Adipocyte (in vitro differentiated cells): Measurements from ENCODE around the gene HOXC9.

Experiments
- DNase-seq: peaks from one replicate; pipeline ENCODE4 v3.0.0-alpha.2; 2015; ENCODE audit warnings: low read depth
- H3K27me3 ChIP-seq: replicated peaks from 2 replicates; pipeline ENCODE4 v1.7.0; 2013; ENCODE audit warnings: mild to moderate bottlenecking, low read length, moderate library complexity; ENCODE audit not compliant: control insufficient read depth, insufficient read depth
- H3K36me3 ChIP-seq: 2 replicates; pipeline ENCODE4 v1.7.0; 2013; ENCODE audit warnings: low read length, mild to moderate bottlenecking, moderate library complexity; ENCODE audit not compliant: control insufficient read depth, insufficient read depth, severe bottlenecking
- H3K4me1 ChIP-seq: 2 replicates; pipeline ENCODE4 v1.7.0; 2013; ENCODE audit warnings: mild to moderate bottlenecking, low read length, moderate library complexity; ENCODE audit not compliant: control insufficient read depth, insufficient read depth
- H3K4me3 ChIP-seq: 2 replicates; pipeline ENCODE4 v1.7.0; 2013; ENCODE audit warnings: mild to moderate bottlenecking, low read length, moderate library complexity
- H3K9ac ChIP-seq: 2 replicates; pipeline ENCODE4 v1.7.0; 2013; ENCODE audit warnings: mild to moderate bottlenecking, low read length, moderate library complexity
- H3K9me3 ChIP-seq: 2 replicates; pipeline ENCODE4 v1.7.0; 2013; ENCODE audit warnings: mild to moderate bottlenecking, low read length, moderate library complexity; ENCODE audit not compliant: control insufficient read depth

Gene HOXC9

DNA sequence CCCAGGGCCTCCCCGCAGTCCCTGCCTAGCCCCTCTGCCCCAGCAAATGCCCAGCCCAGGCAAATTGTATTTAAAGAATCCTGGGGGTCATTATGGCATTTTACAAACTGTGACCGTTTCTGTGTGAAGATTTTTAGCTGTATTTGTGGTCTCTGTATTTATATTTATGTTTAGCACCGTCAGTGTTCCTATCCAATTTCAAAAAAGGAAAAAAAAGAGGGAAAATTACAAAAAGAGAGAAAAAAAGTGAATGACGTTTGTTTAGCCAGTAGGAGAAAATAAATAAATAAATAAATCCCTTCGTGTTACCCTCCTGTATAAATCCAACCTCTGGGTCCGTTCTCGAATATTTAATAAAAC is 30.5 kb downstream of the HOXC9 start:
- Histone ChIP-seq H3K27me3 (no peaks in the 10 kb centered on the region), H3K9me3 (no peaks in the 10 kb centered on the region), H3K9ac (peak overlapping the region; percentile 99), H3K4me3 (peak overlapping the region; percentile 83), H3K4me1 (peaks cover 55% of the 10 kb centered on the region), H3K36me3 (peaks cover 10% of the 10 kb centered on the region)
- DNase-seq, result no peak

DNA sequence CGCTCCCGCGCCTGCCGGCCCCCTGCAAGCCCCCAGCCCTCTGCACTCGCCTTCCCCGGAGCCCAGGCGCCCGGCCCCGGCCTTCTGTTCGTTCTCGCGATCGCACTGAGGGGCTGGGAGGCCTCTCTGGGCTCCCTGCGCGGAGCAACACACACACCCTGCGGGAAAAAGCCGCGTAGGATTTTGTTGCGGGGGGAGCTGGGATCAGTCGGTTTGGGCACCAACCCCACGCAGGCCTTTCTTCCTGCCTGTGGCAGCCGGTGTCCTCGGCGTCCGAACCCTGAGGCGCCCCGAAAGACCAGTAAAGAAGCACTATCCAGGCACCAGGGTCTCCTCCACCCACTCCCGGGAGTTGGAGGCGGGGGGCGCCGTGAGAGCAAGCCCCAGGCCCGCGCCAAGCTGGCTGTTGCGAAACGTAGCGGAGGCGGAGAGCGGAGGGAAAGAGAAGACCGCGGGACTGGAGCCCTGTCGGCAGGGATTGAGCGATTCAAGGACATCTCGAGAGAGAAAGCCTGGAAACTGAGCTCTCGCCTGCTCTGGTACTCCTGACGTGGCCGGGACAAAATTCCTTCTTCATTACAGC is 31.0 kb downstream of the HOXC9 start:
- Histone ChIP-seq H3K4me1 (peaks cover 53% of the 10 kb centered on the region), H3K4me3 (peak overlapping the region; percentile 83), H3K9me3 (no peaks in the 10 kb centered on the region), H3K36me3 (peaks cover 10% of the 10 kb centered on the region), H3K27me3 (no peaks in the 10 kb centered on the region), H3K9ac (peak overlapping the region; percentile 99)
- DNase-seq, result peak; percentile 60

DNA sequence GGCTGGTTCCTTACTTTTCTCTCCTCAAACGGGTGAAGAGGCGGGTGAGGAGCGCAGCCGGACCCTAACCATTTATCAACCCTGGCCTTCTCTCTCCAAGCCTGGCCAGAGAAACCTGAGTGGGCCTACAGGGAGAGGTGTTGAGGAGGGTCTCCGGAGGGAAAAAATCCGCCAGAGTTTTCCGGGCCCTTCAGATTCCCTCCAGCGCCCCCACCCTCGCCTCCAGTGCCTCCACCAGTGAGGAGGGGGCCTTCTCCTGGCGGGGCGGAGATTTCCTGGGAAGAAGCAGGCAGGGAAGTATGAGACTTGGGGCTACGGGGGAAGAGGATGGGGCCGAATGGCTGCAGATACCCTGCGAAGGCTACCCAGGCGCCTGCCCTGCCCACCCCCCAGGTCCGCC is 31.5 kb downstream of the HOXC9 start:
- H3K4me1 ChIP-seq, result peaks cover 53% of the 10 kb centered on the region
- DNase-seq, result no peak
- no peaks in the 10 kb centered on the region for H3K27me3 ChIP-seq
- H3K4me3 ChIP-seq, result peak overlapping the region; percentile 83
- no peaks in the 10 kb centered on the region for H3K9me3 ChIP-seq
- H3K9ac ChIP-seq, result peak overlapping the region; percentile 99
- H3K36me3 ChIP-seq, result peaks cover 10% of the 10 kb centered on the region

- no peak for DNase-seq
- peak overlapping the region; percentile 83 for H3K4me3 ChIP-seq
- no peaks in the 10 kb centered on the region for H3K27me3 ChIP-seq
- H3K9me3 ChIP-seq, result no peaks in the 10 kb centered on the region
- peaks cover 53% of the 10 kb centered on the region for H3K4me1 ChIP-seq
- peaks cover 10% of the 10 kb centered on the region for H3K36me3 ChIP-seq
- H3K9ac ChIP-seq, result peak overlapping the region; percentile 99
Measured at GRCh38 chr12:54032086-54032619, 32.2 kb downstream of the HOXC9 start.

DNA sequence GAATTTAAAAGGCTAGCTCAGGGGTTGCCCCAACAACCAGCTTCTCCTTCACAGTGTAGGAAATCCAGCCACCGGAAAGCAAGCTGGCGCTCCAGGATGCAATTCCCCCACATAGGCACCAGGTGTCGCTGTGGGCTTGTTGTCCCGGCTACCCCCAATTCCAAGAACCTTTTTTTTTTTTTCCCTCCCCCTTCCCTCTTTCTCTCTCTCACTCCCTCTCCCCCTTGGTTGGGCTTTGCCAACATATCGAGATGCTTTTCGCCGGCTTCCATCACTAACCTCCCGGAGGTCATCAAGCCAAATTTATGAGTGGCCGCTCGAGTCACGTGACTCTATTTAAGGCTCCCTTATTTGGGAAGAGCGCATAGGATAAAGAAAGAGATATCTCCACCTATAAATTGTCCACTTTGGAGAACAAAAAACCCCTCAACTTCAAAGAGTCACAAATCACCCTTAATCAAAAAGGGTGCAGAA is 32.7 kb downstream of the HOXC9 start, which contains the start of gene HOXC5:
Gene HOXC5 (plus strand): TSS at position 424 of the 474 bp plus-strand sequence. CDS start 73 bp downstream, outside the sequence.
- Histone ChIP-seq H3K27me3 (no peaks in the 10 kb centered on the region), H3K4me3 (peak within 1 kb of the TSS; percentile 83), H3K36me3 (peaks cover 10% of the 10 kb centered on the region), H3K9ac (peak within 1 kb of the TSS; percentile 99), H3K9me3 (no peaks in the 10 kb centered on the region), H3K4me1 (peaks cover 53% of the 10 kb centered on the region)
- DNase-seq, result peak; percentile 65

DNA sequence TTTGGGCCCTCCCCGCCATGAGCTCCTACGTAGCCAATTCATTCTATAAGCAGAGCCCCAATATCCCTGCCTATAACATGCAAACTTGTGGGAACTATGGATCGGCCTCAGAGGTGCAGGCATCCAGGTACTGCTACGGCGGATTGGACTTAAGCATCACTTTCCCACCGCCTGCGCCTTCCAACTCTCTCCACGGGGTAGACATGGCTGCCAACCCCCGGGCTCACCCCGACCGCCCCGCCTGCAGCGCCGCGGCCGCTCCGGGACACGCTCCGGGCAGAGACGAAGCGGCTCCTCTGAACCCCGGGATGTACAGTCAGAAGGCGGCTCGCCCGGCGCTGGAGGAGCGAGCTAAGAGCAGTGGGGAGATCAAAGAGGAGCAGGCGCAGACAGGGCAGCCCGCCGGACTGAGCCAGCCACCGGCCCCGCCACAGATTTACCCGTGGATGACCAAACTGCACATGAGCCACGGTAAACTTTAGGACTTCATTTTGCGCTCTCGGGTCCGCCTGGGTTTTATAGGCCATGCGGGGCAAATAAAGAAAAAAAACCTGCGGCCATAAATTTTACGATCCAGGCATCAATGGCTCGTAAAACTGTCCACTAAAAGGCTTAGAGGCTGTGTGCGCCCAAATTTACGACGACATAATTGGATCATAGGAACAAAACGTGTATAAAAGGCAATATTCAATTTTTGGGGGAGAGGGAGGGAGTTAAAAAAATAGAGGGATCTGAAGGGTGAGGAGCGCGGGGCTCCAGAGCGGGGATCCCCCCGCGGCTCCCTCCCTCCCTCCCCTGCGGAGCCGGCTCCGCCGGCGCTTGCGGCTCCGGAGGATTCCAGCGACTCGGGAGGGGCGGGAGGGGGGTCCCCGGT is 33.4 kb downstream of the HOXC9 start:
- Histone ChIP-seq H3K9ac (peak overlapping the region; percentile 90), H3K36me3 (peaks cover 10% of the 10 kb centered on the region), H3K4me1 (peaks cover 56% of the 10 kb centered on the region), H3K9me3 (no peaks in the 10 kb centered on the region), H3K4me3 (peak overlapping the region; percentile 83), H3K27me3 (no peaks in the 10 kb centered on the region)
- DNase-seq, result no peak

GRCh38 chr12:54033980-54034784 is 34.2 kb downstream of the HOXC9 start:
- Histone ChIP-seq H3K4me3 (peak overlapping the region; percentile 83), H3K9ac (peak overlapping the region; percentile 90), H3K27me3 (no peaks in the 10 kb centered on the region), H3K4me1 (peaks cover 65% of the 10 kb centered on the region), H3K36me3 (peaks cover 5% of the 10 kb centered on the region), H3K9me3 (no peaks in the 10 kb centered on the region)
- peak; percentile 21 for DNase-seq

DNA sequence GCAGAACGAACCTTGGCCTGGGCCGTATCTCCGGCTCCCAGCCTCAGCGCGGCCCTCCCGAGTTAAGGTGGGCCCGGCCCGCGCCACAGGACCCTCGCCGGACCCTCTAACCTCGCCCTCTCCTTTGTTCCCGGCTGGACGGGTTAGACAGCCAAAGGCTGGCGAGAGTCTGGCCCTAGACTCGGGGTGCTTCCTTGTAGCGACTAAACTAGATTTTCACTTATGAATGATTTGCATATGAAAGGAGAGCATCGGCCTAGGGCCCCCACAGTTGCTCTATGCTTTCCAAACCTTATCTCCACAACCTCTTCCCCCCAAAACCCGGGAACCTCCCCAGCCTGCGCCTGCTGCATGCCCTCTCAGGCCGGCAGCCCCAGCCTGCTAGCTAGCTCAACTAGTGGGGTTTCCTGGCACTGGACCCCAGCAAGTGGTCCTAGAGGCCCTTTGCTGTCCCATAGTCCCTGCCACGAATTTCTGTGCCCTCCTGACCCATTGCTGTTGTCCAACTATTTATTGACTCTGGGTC is 34.9 kb downstream of the HOXC9 start:
- Histone ChIP-seq H3K4me1 (peaks cover 69% of the 10 kb centered on the region), H3K27me3 (no peaks in the 10 kb centered on the region), H3K4me3 (peak overlapping the region; percentile 83), H3K9ac (peak overlapping the region; percentile 90), H3K36me3 (peaks cover 2% of the 10 kb centered on the region), H3K9me3 (no peaks in the 10 kb centered on the region)
- DNase-seq, result no peak

DNA sequence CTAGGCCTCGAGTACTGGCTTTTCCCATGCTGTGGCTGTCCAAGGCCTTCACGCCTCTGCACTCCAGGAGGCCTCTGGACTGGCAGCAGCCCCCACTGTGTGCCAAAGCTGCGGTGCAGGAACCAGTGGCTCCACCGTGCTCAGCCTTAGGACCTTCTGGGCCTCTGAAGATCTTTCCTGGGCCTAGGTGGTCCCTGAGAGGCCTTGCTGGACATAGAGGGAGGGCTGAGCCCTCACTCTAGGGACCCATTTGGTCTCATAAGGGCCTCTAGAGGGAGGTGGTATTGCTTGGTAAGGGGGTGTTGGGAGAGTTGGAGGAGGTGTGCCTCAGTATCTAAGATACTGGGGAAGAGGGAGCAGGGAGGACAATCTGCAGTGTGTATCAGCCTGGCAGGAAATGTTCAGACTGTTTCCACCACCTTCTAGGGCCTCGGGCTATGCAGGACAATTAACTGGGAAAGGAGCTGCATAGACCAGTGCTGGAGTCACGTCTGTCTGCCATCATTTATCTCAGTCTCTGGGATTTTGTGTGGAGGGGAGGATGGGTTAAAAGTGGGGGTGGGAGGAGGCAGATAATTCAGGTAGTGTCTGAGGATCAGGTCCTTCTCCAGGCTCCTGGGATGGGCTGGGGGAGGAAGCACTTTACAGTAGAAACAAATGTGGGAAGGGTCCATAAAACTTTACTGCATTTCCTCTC is 35.8 kb downstream of the HOXC9 start:
- Histone ChIP-seq H3K4me1 (peaks cover 74% of the 10 kb centered on the region), H3K36me3 (no peaks in the 10 kb centered on the region), H3K9ac (peak overlapping the region; percentile 90), H3K4me3 (no peak overlapping the region), H3K9me3 (no peaks in the 10 kb centered on the region), H3K27me3 (no peaks in the 10 kb centered on the region)
- DNase-seq, result no peak

GRCh38 chr12:54036620-54037359 is 36.8 kb downstream of the HOXC9 start:
- Histone ChIP-seq H3K9ac (peak overlapping the region; percentile 32), H3K36me3 (no peaks in the 10 kb centered on the region), H3K4me1 (peaks cover 68% of the 10 kb centered on the region), H3K9me3 (no peaks in the 10 kb centered on the region), H3K4me3 (no peak overlapping the region), H3K27me3 (no peaks in the 10 kb centered on the region)
- DNase-seq, result no peak
